GM13977 (cell line): Measurements from ENCODE around the gene ENKUR.
"Not testable (repeated sequence)": the region's sequence is repeated elsewhere in the genome, so short reads cannot be mapped to it uniquely, and the experiment has no call there.

ENCODE experiments used
- DNase-seq: peaks from one replicate; pipeline ENCODE4 v3.0.0; 2012; ENCODE audit warnings: low spot score
- in situ Hi-C: fragments of 300-500 bp; cut with MboI; formaldehyde crosslinking; loops from one replicate; pipeline ENCODE4 v1.12.0; 2022; ENCODE audit warnings: low sequenced_read_pairs, low pct_unique_long_range_greater_than_20kb, mixed read lengths, inconsistent platforms; ENCODE audit not compliant: unreplicated experiment
- TF ChIP-seq, protein P1 (sequence below): IDR thresholded peaks from 2 replicates; pipeline ENCODE4 v1.5.1; 2012; ENCODE audit warnings: mild to moderate bottlenecking, control low read depth; ENCODE audit not compliant: insufficient read depth; ENCODE audit errors: extremely low read depth, missing control alignments

Gene ENKUR

DNA sequence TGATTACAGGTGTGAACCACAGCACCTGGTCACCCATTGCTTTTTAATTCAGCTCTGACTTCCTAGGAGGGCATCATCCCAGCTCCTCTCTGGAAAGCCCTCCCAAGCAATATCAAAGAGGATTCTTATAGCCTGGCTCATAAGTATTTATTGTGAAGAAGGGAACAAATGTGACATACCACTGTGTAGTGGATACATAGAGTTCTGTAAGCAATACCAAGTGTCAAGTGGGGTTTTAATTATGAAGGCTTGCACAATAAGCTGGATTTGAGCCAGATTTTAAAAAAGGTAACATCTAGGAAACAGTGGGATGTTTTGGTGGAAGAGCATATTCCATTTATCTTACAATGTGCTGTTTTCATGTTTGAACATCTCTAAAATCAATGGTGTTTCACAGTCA lies 44.6 kb downstream of the ENKUR start:
- DNase-seq = no peak
- TF ChIP-seq, protein P1, sequence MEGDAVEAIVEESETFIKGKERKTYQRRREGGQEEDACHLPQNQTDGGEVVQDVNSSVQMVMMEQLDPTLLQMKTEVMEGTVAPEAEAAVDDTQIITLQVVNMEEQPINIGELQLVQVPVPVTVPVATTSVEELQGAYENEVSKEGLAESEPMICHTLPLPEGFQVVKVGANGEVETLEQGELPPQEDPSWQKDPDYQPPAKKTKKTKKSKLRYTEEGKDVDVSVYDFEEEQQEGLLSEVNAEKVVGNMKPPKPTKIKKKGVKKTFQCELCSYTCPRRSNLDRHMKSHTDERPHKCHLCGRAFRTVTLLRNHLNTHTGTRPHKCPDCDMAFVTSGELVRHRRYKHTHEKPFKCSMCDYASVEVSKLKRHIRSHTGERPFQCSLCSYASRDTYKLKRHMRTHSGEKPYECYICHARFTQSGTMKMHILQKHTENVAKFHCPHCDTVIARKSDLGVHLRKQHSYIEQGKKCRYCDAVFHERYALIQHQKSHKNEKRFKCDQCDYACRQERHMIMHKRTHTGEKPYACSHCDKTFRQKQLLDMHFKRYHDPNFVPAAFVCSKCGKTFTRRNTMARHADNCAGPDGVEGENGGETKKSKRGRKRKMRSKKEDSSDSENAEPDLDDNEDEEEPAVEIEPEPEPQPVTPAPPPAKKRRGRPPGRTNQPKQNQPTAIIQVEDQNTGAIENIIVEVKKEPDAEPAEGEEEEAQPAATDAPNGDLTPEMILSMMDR = no peak
- in situ Hi-C loops = no loop called here

DNA sequence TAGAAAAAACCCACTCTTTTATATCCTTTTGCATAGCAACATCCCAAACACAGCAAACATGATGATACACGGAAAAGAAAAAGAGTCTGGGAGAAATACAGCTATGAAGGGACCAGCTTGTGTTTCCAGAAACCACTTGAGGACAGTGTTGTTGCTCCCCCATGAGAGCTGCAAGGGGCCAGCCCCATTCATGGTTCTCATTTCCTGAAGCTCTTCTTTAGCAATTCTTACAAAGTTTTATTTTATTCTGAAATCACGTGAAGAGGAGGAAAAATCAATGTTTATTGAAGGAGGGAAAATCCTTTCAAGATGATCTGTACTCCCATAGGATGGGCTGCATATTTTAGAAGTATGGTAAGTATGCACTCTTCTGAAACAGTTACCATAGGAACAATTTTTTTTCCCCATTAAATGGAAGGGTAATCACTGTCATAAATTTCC lies 46.1 kb downstream of the ENKUR start:
- DNase-seq = no peak
- TF ChIP-seq, protein P1 = no peak
- in situ Hi-C loops = no loop called here

DNA sequence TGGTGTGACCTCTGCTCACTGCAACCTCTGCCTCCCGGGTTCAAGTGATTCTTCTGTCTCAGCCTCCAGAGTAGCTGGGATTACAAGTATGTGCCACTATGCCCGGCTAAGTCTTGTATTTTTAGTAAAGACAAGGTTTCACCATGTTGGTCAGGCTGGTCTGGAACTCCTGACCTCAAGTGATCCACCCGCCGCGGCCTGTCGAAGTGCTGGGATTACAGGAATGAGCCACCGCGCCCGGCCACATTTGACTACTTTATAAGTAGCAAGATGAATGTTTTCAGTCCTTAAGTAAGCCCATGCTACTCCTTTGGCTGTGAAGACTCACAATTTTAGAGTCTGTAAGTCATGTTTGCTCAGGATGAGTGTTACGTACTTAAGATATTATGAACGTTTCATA lies 47.0 kb downstream of the ENKUR start:
- DNase-seq, in situ Hi-C loops: not testable (repeated sequence)

DNA sequence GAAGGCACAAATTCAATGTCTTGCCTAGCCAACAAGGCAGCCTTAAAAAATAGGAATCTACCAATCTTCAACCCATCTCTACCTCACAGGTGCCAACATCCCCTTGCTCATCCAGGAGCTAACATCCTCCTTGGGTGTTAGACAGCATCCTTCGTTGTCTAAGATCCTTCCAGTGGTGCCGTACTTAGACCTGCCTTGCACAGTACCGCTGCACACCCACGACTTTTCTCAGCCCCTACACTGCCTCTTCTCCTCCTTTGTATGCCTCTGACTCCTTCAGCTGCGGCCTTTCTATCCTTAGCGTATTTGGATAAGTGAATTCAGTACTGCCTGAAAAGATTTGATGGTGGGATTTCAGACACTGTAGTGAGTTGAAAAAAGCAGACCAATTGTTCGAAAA lies 47.6 kb downstream of the ENKUR start:
- in situ Hi-C loops = no loop called here
- DNase-seq = no peak
- TF ChIP-seq, protein P1 = no peak

DNA sequence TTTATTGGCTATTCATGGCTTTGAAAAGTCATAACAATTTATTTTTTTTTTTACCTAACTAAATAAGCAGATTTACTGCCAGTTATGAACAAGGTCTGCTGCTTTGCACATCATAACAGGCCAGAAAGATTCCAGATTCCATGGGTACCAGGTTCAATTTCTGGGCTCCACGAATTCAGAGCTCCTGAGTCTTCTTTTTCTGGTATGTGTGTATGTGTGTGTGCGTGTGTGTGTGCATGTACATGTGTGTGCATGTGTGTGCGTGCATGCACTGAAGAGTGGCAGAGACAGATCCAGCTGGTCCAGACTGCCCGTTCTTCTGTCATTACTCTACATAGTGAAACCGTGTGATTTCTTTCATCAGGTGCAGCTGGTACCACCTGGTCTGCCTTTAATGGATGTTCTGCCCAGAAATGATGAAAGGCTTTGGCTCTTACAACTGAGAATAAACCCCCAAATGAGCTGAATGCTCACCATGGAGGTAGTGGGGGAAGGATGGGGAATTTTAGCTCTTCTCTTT lies 48.9 kb downstream of the ENKUR start:
- TF ChIP-seq, protein P1 = no peak
- DNase-seq = no peak
- in situ Hi-C loops = no loop called here

DNA sequence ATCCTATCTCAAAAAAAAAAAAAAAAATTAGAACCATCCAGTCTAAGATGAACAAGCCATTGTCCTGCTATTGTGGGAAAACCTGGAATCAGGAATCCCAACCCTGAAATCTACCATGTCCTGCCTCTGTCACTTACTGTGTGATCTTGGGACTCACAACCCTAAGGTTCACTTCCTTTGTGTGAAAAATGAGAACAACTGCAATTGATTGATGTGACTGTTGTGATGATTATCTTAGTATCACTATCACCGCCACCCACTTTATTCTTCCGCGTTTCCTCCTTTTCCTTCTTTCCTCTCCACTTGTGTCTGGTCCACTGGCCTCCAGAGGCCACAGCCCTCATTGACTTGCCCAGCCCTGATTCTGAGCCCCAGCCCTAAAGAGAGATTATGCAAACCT lies 50.9 kb downstream of the ENKUR start:
- no peak for DNase-seq
- in situ Hi-C loops = no loop called here
- TF ChIP-seq, protein P1 = no peak

DNA sequence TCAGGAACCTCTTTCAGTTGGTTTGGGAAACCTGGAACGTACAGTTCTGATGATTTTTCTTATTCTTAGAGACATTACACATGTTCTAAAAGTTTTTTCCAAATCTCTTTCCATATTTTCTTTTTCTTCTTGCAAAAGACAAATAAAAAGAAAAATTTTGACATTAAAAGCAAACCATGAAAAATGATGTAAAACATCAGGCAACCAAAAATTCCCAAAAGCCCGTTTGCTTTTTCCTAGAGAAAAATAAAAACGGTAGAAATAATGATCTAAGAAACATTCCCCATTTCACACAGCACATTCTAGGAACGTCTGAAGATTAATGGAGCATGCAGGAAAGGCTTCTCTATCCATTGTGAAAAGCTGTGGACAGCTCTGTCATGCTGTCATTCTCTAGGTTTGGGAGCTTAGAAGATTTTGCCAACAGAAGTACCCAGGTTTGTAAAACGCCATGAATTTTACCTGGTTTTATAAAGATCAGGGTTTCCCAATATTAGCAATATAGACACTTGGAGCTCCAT lies 52.4 kb downstream of the ENKUR start:
- TF ChIP-seq, protein P1 = no peak
- DNase-seq = no peak
- in situ Hi-C loops = no loop called here
